GM12864 (cell line): Measurements from ENCODE around the gene MAMDC2.
"Not testable (repeated sequence)": the region's sequence is repeated elsewhere in the genome, so short reads cannot be mapped to it uniquely, and the experiment has no call there.

Experiments used
- DNase-seq: peaks from one replicate; pipeline ENCODE4 v3.0.0-alpha.2; 2011; ENCODE audit warnings: low read depth
- H3K4me3 ChIP-seq: 2 replicates; pipeline ENCODE4 v1.5.1; 2011; ENCODE audit warnings: mild to moderate bottlenecking, low read depth, low read length, control low read depth
- TF ChIP-seq, protein P1 (sequence below): IDR thresholded peaks from 2 replicates; pipeline ENCODE4 v1.5.1; 2011; ENCODE audit warnings: low read depth, mild to moderate bottlenecking, moderate library complexity, low read length, control low read depth, inconsistent platforms; ENCODE audit errors: missing control alignments

The MAMDC2 gene

GRCh38 chr9:70197216-70198044 lies 153.8 kb downstream of the MAMDC2 start:
- TF ChIP-seq, protein P1, sequence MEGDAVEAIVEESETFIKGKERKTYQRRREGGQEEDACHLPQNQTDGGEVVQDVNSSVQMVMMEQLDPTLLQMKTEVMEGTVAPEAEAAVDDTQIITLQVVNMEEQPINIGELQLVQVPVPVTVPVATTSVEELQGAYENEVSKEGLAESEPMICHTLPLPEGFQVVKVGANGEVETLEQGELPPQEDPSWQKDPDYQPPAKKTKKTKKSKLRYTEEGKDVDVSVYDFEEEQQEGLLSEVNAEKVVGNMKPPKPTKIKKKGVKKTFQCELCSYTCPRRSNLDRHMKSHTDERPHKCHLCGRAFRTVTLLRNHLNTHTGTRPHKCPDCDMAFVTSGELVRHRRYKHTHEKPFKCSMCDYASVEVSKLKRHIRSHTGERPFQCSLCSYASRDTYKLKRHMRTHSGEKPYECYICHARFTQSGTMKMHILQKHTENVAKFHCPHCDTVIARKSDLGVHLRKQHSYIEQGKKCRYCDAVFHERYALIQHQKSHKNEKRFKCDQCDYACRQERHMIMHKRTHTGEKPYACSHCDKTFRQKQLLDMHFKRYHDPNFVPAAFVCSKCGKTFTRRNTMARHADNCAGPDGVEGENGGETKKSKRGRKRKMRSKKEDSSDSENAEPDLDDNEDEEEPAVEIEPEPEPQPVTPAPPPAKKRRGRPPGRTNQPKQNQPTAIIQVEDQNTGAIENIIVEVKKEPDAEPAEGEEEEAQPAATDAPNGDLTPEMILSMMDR, result no peak
- DNase-seq, result no peak
- no peak overlapping the region for H3K4me3 ChIP-seq

DNA sequence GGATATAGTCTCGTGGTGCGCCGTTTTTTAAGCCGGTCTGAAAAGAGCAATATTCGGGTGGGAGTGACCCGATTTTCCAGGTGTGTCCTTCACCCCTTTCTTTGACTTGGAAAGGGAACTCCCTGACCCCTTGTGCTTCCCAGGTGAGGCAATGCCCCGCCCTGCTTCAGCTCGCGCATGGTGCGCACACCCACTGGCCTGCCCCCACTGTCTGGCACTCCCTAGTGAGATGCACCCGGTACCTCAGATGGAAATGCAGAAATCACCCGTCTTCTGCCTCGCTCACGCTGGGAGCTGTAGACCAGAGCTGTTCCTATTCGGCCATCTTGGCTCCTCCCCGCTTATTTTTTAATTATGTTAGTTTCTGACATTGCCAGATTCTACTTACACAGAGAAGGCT lies 161.1 kb downstream of the MAMDC2 start:
- DNase-seq, H3K4me3 ChIP-seq: not testable (repeated sequence)

DNA sequence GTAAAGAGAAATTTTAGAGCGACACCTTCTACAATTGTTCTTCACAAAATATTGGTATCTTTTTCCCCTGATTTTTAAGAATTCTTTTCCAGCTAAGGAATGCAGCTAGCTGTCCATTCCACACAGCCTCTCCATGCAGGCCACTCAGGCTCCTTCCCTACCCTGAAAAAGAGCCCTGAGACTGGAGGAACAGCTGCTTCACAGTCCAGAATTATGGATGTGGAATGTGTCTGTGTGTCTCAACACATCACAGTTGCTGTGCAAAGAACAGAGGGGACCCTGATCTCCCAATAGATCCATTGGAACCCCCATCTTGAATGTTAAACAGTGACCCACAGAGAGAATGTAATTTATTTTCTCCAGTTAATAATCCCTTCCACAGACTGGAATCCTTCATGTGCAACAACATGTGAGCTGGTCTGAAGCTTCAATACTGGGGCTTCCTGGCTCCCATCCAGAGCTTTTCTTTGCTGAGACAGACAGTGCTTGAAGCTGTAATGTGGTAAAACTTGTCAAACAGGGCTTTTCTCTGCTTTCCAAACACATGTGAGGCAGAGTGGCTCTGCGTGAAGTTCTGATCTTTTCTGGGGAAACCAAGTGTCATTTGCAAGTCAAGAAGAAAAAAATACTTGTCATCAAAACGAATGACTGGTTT lies 161.8 kb downstream of the MAMDC2 start:
- no peak overlapping the region for H3K4me3 ChIP-seq
- TF ChIP-seq, protein P1, result no peak
- no peak for DNase-seq

GRCh38 chr9:70217029-70217428 lies 173.4 kb downstream of the MAMDC2 start:
- H3K4me3 ChIP-seq, result no peak overlapping the region
- no peak for DNase-seq
- TF ChIP-seq, protein P1, result no peak

- TF ChIP-seq, protein P1, result no peak
- no peak for DNase-seq
- no peak overlapping the region for H3K4me3 ChIP-seq
Measured at GRCh38 chr9:70218767-70219166, 175.1 kb downstream of the MAMDC2 start.

DNA sequence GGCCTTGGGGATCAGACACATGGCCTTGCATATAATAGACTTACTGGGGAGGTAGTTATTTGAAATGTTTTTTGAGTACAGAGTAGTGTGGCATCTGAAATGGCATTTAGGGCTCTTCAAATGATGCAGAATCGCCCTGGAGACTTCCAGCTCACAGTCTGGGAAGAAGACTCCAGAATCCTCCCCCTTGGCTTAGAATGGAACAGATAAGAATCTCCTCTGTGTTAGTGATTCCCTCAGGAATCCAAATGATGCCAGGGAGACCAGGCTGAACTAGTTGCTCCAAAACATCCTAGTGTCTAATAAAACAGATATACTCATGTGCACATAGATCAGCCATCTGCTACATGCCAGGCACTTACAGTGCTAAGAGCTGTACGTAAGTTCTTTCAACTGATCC lies 176.6 kb downstream of the MAMDC2 start:
- TF ChIP-seq, protein P1, result no peak
- no peak overlapping the region for H3K4me3 ChIP-seq
- DNase-seq, result no peak

- TF ChIP-seq, protein P1, result no peak
- no peak for DNase-seq
- no peak overlapping the region for H3K4me3 ChIP-seq
Measured at GRCh38 chr9:70222354-70222753, 178.7 kb downstream of the MAMDC2 start.
